Measurements from ENCODE around the gene PRPF40B.

Gene PRPF40B

DNA sequence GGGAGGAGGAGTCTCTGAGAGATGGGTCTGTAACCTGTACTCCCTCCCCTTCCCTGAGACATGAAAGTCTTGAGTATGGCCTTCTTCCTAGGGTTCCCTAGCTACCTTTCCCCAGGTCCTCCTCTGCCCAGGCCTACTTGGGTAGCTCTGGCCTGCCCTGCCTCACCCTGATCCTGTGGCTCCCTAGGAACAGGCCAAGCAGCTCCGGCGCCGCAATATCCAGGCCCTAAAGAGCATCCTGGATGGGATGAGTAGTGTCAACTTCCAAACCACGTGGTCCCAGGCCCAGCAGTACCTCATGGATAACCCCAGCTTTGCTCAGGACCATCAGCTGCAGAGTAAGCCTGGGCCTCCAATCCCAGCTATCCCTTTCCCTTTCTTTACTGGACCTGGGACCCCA, 12.3 kb downstream of the PRPF40B start:
- Histone ChIP-seq H2AFZ (ENCODE audit: low read length) (no peak overlapping the region), H3K27ac (ENCODE audit: low read length) (no peak overlapping the region), H3K4me2 (ENCODE audit: low read depth, low read length) (no peak overlapping the region), H3K9ac (ENCODE audit: low read length) (no peak overlapping the region), H3K4me1 (ENCODE audit: low read length) (no peaks in the 10 kb centered on the region), H3K9me2 (replicated peaks; ENCODE audit: insufficient read depth, low read length) (no peaks in the 10 kb centered on the region), H3K36me3 (replicated peaks; ENCODE audit: insufficient read depth, low read length) (no peaks in the 10 kb centered on the region), H3K79me2 (ENCODE audit: low read length) (no peaks in the 10 kb centered on the region), H3F3A (ENCODE audit: insufficient read depth, low read length) (no peaks in the 10 kb centered on the region), H3K4me3 (ENCODE audit: low read length) (no peak overlapping the region), H3K9me3 (replicated peaks; ENCODE audit: insufficient read depth, low read length) (no peaks in the 10 kb centered on the region), H4K20me1 (ENCODE audit: insufficient read depth, low read length) (no peaks in the 10 kb centered on the region), H3K27me3 (replicated peaks; ENCODE audit: insufficient read depth, low read length) (no peaks in the 10 kb centered on the region)
- TF ChIP-seq, protein P1, sequence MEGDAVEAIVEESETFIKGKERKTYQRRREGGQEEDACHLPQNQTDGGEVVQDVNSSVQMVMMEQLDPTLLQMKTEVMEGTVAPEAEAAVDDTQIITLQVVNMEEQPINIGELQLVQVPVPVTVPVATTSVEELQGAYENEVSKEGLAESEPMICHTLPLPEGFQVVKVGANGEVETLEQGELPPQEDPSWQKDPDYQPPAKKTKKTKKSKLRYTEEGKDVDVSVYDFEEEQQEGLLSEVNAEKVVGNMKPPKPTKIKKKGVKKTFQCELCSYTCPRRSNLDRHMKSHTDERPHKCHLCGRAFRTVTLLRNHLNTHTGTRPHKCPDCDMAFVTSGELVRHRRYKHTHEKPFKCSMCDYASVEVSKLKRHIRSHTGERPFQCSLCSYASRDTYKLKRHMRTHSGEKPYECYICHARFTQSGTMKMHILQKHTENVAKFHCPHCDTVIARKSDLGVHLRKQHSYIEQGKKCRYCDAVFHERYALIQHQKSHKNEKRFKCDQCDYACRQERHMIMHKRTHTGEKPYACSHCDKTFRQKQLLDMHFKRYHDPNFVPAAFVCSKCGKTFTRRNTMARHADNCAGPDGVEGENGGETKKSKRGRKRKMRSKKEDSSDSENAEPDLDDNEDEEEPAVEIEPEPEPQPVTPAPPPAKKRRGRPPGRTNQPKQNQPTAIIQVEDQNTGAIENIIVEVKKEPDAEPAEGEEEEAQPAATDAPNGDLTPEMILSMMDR (IDR thresholded peaks at IDR 0.05; ENCODE audit: low read length), result no peak
- TF ChIP-seq EZH2 (optimal IDR thresholded peaks at IDR 0.05; ENCODE audit: low read depth, low read length) (no peak), EZH2phosphoT487 (IDR thresholded peaks at IDR 0.05; ENCODE audit: low read length) (no peak)
- DNase-seq, result no peak

DNA sequence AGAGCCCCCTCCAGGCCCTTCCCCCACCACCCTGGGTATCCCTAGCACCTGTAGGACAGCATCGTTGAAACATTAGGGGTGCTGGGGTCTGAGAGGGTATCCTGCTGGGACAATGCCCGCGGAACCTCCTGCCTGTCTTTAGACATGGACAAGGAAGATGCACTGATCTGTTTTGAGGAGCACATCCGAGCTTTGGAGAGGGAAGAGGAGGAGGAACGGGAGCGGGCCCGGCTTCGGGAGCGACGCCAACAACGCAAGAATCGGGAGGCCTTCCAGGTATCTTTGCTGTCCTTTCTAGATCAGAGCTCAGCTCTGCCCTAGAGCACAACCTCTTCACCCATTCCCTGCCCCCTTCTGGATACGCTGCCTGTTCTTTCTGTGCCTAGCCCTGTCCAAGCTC, 13.2 kb downstream of the PRPF40B start:
- Histone ChIP-seq H3K9ac (ENCODE audit: low read length) (no peak overlapping the region), H3K9me2 (replicated peaks; ENCODE audit: insufficient read depth, low read length) (no peaks in the 10 kb centered on the region)
- DNase-seq, result no peak

DNA sequence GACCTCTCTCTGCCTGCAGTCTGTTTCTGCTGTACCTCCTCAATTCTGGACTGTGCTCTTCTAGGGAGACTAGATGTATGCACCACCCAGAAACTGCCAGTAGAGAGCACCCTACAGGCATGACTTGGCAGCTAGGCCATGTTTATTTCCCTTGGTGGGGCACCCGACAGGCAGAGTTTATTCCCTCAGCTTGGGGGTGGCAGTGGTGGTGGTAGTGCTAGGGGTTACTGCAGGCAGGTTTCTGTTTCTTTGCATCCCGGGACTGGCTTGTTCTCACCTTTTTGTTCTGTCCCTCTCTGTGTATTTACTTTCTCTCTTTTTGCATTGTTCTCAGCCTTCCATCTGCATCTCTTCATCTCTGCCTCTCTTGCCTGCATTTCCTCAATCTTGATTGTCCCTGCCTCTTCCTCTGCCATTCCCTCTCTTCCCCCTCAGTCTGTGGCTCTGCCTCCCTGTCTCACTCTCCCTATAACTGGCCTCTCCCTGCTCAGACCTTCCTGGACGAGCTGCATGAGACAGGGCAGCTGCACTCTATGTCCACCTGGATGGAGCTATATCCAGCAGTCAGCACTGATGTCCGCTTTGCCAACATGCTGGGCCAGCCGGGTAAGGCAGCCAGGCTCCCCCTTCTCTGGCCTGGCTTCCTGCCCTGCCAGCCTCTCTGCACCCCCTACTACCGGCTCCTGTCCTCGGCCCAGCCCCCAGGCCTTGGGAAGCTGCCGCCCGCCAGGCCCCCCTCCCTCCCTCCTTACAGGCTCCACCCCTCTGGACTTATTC, 13.8 kb downstream of the PRPF40B start:
- Histone ChIP-seq H3K79me2 (ENCODE audit: low read length) (no peaks in the 10 kb centered on the region), H3K9ac (ENCODE audit: low read length) (no peak overlapping the region), H3K4me3 (ENCODE audit: low read length) (no peak overlapping the region), H3K4me1 (ENCODE audit: low read length) (no peaks in the 10 kb centered on the region), H3F3A (ENCODE audit: insufficient read depth, low read length) (no peaks in the 10 kb centered on the region), H3K27ac (ENCODE audit: low read length) (no peak overlapping the region), H3K4me2 (ENCODE audit: low read depth, low read length) (no peak overlapping the region), H3K9me3 (replicated peaks; ENCODE audit: insufficient read depth, low read length) (no peaks in the 10 kb centered on the region), H3K27me3 (replicated peaks; ENCODE audit: insufficient read depth, low read length) (no peaks in the 10 kb centered on the region), H3K36me3 (replicated peaks; ENCODE audit: insufficient read depth, low read length) (no peaks in the 10 kb centered on the region), H4K20me1 (ENCODE audit: insufficient read depth, low read length) (no peaks in the 10 kb centered on the region), H3K9me2 (replicated peaks; ENCODE audit: insufficient read depth, low read length) (no peaks in the 10 kb centered on the region), H2AFZ (ENCODE audit: low read length) (no peak overlapping the region)
- TF ChIP-seq EZH2phosphoT487 (IDR thresholded peaks at IDR 0.05; ENCODE audit: low read length) (no peak), EZH2 (optimal IDR thresholded peaks at IDR 0.05; ENCODE audit: low read depth, low read length) (no peak)
- TF ChIP-seq, protein P1 (IDR thresholded peaks at IDR 0.05; ENCODE audit: low read length), result peak; percentile 75
- peak; percentile 75 for DNase-seq

More for the DNA sequence above, 13.2 kb downstream of the PRPF40B start:
- no peaks in the 10 kb centered on the region for H4K20me1 ChIP-seq (ENCODE audit: insufficient read depth, low read length)
- no peak for TF ChIP-seq EZH2 (optimal IDR thresholded peaks at IDR 0.05; ENCODE audit: low read depth, low read length)
- TF ChIP-seq EZH2phosphoT487 (IDR thresholded peaks at IDR 0.05; ENCODE audit: low read length), result no peak
- TF ChIP-seq, protein P1 (IDR thresholded peaks at IDR 0.05; ENCODE audit: low read length), result no peak
- no peak overlapping the region for H3K4me2 ChIP-seq (ENCODE audit: low read depth, low read length)
- no peaks in the 10 kb centered on the region for H3K27me3 ChIP-seq (replicated peaks; ENCODE audit: insufficient read depth, low read length)
- no peaks in the 10 kb centered on the region for H3K9me3 ChIP-seq (replicated peaks; ENCODE audit: insufficient read depth, low read length)
- H3K36me3 ChIP-seq (replicated peaks; ENCODE audit: insufficient read depth, low read length), result no peaks in the 10 kb centered on the region
- H3K4me1 ChIP-seq (ENCODE audit: low read length), result no peaks in the 10 kb centered on the region
- H3K79me2 ChIP-seq (ENCODE audit: low read length), result no peaks in the 10 kb centered on the region
- H2AFZ ChIP-seq (ENCODE audit: low read length), result no peak overlapping the region
- H3K4me3 ChIP-seq (ENCODE audit: low read length), result no peak overlapping the region
- no peak overlapping the region for H3K27ac ChIP-seq (ENCODE audit: low read length)
- H3F3A ChIP-seq (ENCODE audit: insufficient read depth, low read length), result no peaks in the 10 kb centered on the region

Measured in MM.1S (cell line).